ENCODE measurements around the gene VEGFA.
"Not testable (repeated sequence)": the region's sequence is repeated elsewhere in the genome, so short reads cannot be mapped to it uniquely, and the experiment has no call there.

VEGFA gene

GRCh38 chr6:43803783-43804549 lies 34.0 kb downstream of the VEGFA start:
- peak; percentile 73 to 85 (median 80) for DNase-seq

GRCh38 chr6:43804550-43805223 lies 34.7 kb downstream of the VEGFA start:
- DNase-seq = no peak

GRCh38 chr6:43805699-43806042 lies 35.7 kb downstream of the VEGFA start:
- no peak for DNase-seq

GRCh38 chr6:43806043-43806757 lies 36.2 kb downstream of the VEGFA start:
- DNase-seq = no peak

- DNase-seq = no peak
Observed at GRCh38 chr6:43806758-43807227, 36.8 kb downstream of the VEGFA start.

GRCh38 chr6:43807228-43808061 lies 37.4 kb downstream of the VEGFA start:
- DNase-seq = no peak

- DNase-seq = no peak
Observed at GRCh38 chr6:43808412-43808811, 38.4 kb downstream of the VEGFA start.

GRCh38 chr6:43809417-43810305 lies 39.6 kb downstream of the VEGFA start:
- DNase-seq = no peak

GRCh38 chr6:43810965-43811732 lies 41.1 kb downstream of the VEGFA start:
- DNase-seq = peak in 2 of 4 experiments; percentile 16 to 39

- DNase-seq = no peak
Observed at GRCh38 chr6:43811733-43812099, 41.7 kb downstream of the VEGFA start.

- peak; percentile 53 to 73 (median 68) for DNase-seq
Observed at GRCh38 chr6:43812850-43813578, 43.0 kb downstream of the VEGFA start.

GRCh38 chr6:43814111-43814510 lies 44.1 kb downstream of the VEGFA start:
- no peak for DNase-seq

- DNase-seq = no peak
Observed at GRCh38 chr6:43814865-43815264, 44.9 kb downstream of the VEGFA start.

GRCh38 chr6:43817192-43817591 lies 47.2 kb downstream of the VEGFA start:
- DNase-seq = peak; percentile 49 to 71 (median 65)

GRCh38 chr6:43818973-43819372 lies 49.0 kb downstream of the VEGFA start:
- DNase-seq = not testable (repeated sequence)

GRCh38 chr6:43819958-43820357 lies 49.9 kb downstream of the VEGFA start:
- no peak for DNase-seq

- DNase-seq = no peak
Observed at GRCh38 chr6:43820486-43820885, 50.5 kb downstream of the VEGFA start.

- no peak for DNase-seq
Observed at GRCh38 chr6:43821101-43821886, 51.3 kb downstream of the VEGFA start.

- no peak for DNase-seq
Observed at GRCh38 chr6:43823390-43823789, 53.4 kb downstream of the VEGFA start.
